Esophagus squamous epithelium (tissue), 5 donors: Measurements from ENCODE around the gene KATNAL1. TPM values are rescaled to one million over a fixed set of nuclear protein-coding genes. Genes with fewer than 3 reads are reported as not detected.

Experiments used
- DNase-seq: peaks from one replicate; lab custom pipeline; 2025; lab: John Stamatoyannopoulos, UW
- H3K27ac ChIP-seq, 4 donors: fragments of 200-600 bp; sonication (generic); one replicate each; pipeline ENCODE4 v1.5.1; 2016 to 2019; ENCODE audit warnings: mild to moderate bottlenecking in 1 of 4
- H3K27me3 ChIP-seq, 4 donors: fragments of 200-600 bp; sonication (generic); 1 replicate in 3 of 4; 2 replicates in 1 of 4; pipeline versions ENCODE4 v1.5.1 to v1.6.0; 2017 to 2021; ENCODE audit warnings: antibody characterized with exemption in 1 of 4
- H3K36me3 ChIP-seq, 3 donors: fragments of 200-600 bp; sonication (generic); one replicate each; pipeline ENCODE4 v1.5.1; 2016 to 2019
- H3K4me1 ChIP-seq, 3 donors: fragments of 200-600 bp; sonication (generic); one replicate each; pipeline ENCODE4 v1.5.1; 2017 to 2019
- H3K4me3 ChIP-seq, 4 donors: fragments of 200-600 bp; sonication (generic); 1 replicate in 3 of 4; 2 replicates in 1 of 4; pipeline ENCODE4 v1.5.1; 2016 to 2019; ENCODE audit warnings: mild to moderate bottlenecking in 2 of 4, moderate library complexity in 1 of 4
- H3K9me3 ChIP-seq, 3 donors: fragments of 200-600 bp; sonication (generic); one replicate each; pipeline ENCODE4 v1.5.1; 2016 to 2019
- POLR2A ChIP-seq, 4 donors: fragments of 450-650 bp; IDR thresholded peaks; one replicate each; pipeline ENCODE4 v1.6.1; 2017; ENCODE audit warnings: antibody characterized with exemption in 4 of 4, mild to moderate bottlenecking in 4 of 4, moderate library complexity in 3 of 4
- WGBS, 2 donors: methylation state at CpG; one replicate each; pipeline ENCODE4 v1.1.5; 2018; 5-methylcytosine and 5-hydroxymethylcytosine counted together
- intact Hi-C: fragments of 100-400 bp; cut with DNase I; formaldehyde crosslinking; loops from one replicate; pipeline ENCODE4 v1.15.0; 2022
- small RNA-seq, 4 donors: library from RNA; depleted of rRNA; stranded (forward); fragments of <200 nt; gene quantifications; one replicate each; pipeline ENCODE3, GENCODE V24; 2016
- total RNA-seq, 4 donors: library from RNA; depleted of rRNA; stranded (reverse); fragments of >200 nt; gene quantifications; one replicate each; pipeline ENCODE4 v1.1.0, GENCODE V29; 2016
- TF ChIP-seq, protein P1 (sequence below), 6 experiments: fragments of 450-650 bp in 4 of 6; fragments of 200-600 bp in 2 of 6; sonication (generic) in 2 of 6; IDR thresholded peaks; one replicate each; pipeline ENCODE4 v1.5.1; 2016 to 2019; ENCODE audit warnings: antibody characterized with exemption in 6 of 6, mild to moderate bottlenecking in 4 of 6, moderate library complexity in 4 of 6
- donor health status: DM: yes; HTN: yes; CAD: no.

The KATNAL1 gene
- total RNA-seq, 4 donors from 2014 or later, result 1.4 to 13.4 (median 6.2) TPM

GRCh38 chr13:30156270-30156669 is 151.1 kb downstream of the KATNAL1 start:
- no peaks in the 10 kb centered on the region for H3K36me3 ChIP-seq
- intact Hi-C loops, result no loop called here
- DNase-seq, result no peak
- no peak overlapping the region for H3K27ac ChIP-seq
- 66 to 79% methylated on average over 5 to 6 of the region's 6 CpGs for WGBS, 2 donors
- no peaks in the 10 kb centered on the region for H3K4me1 ChIP-seq
- TF ChIP-seq, protein P1, sequence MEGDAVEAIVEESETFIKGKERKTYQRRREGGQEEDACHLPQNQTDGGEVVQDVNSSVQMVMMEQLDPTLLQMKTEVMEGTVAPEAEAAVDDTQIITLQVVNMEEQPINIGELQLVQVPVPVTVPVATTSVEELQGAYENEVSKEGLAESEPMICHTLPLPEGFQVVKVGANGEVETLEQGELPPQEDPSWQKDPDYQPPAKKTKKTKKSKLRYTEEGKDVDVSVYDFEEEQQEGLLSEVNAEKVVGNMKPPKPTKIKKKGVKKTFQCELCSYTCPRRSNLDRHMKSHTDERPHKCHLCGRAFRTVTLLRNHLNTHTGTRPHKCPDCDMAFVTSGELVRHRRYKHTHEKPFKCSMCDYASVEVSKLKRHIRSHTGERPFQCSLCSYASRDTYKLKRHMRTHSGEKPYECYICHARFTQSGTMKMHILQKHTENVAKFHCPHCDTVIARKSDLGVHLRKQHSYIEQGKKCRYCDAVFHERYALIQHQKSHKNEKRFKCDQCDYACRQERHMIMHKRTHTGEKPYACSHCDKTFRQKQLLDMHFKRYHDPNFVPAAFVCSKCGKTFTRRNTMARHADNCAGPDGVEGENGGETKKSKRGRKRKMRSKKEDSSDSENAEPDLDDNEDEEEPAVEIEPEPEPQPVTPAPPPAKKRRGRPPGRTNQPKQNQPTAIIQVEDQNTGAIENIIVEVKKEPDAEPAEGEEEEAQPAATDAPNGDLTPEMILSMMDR (IDR thresholded peaks at IDR 0.05), result no peak
- TF ChIP-seq POLR2A (IDR thresholded peaks at IDR 0.05), result no peak
- H3K4me3 ChIP-seq, result no peak overlapping the region
- H3K9me3 ChIP-seq, result no peaks in the 10 kb centered on the region
- peaks cover 0 to 11% (median 0%) of the 10 kb centered on the region in 4 donors for H3K27me3 ChIP-seq

GRCh38 chr13:30154931-30155330 is 152.4 kb downstream of the KATNAL1 start:
- Histone ChIP-seq H3K4me3 (no peak overlapping the region), H3K9me3 (no peaks in the 10 kb centered on the region), H3K4me1 (no peaks in the 10 kb centered on the region), H3K27ac (no peak overlapping the region), H3K27me3 (peaks cover 0 to 11% (median 0%) of the 10 kb centered on the region in 4 donors), H3K36me3 (no peaks in the 10 kb centered on the region)
- no peak for DNase-seq
- intact Hi-C loops, result no loop called here
- TF ChIP-seq, protein P1 (IDR thresholded peaks at IDR 0.05), result no peak
- no peak for TF ChIP-seq POLR2A (IDR thresholded peaks at IDR 0.05)
- WGBS, 2 donors, result 70 to 93% methylated on average over 7 to 9 of the region's 10 CpGs

DNA sequence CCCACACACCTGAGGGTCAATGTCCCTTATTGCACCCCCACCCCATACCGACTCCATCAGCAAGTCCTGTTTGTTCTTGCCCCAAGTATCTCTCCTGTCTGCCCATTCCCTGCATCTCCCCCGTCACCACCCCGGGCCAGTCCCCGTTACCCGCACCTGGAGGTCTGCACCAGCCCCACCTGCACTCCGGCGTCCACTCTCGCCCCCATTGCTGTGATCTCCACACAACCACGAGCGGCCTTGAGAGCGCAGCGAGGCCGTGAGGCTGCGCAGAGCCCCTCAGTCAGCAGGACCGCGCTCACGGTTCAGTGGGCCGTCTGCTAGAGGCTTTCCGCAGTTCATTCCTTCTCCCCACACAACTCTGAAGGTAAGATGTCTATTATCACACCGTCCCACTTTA is 152.8 kb downstream of the KATNAL1 start:
- no peaks in the 10 kb centered on the region for H3K4me1 ChIP-seq
- intact Hi-C loops, result no loop called here
- no peak for DNase-seq
- no peak for TF ChIP-seq POLR2A (IDR thresholded peaks at IDR 0.05)
- TF ChIP-seq, protein P1 (IDR thresholded peaks at IDR 0.05), result no peak
- H3K27me3 ChIP-seq, result peaks cover 0 to 11% (median 0%) of the 10 kb centered on the region in 4 donors
- no peaks in the 10 kb centered on the region for H3K36me3 ChIP-seq
- no peaks in the 10 kb centered on the region for H3K9me3 ChIP-seq
- H3K4me3 ChIP-seq, result no peak overlapping the region
- 94 to 99% methylated on average over 13 to 20 of the region's 20 CpGs for WGBS, 2 donors
- no peak overlapping the region for H3K27ac ChIP-seq

GRCh38 chr13:30153545-30154426 is 153.6 kb downstream of the KATNAL1 start:
- TF ChIP-seq, protein P1 (IDR thresholded peaks at IDR 0.05), result no peak
- TF ChIP-seq POLR2A (IDR thresholded peaks at IDR 0.05), result no peak
- DNase-seq, result no peak
- Histone ChIP-seq H3K36me3 (no peaks in the 10 kb centered on the region), H3K27me3 (peaks cover 0 to 11% (median 0%) of the 10 kb centered on the region in 4 donors), H3K9me3 (no peaks in the 10 kb centered on the region), H3K4me3 (no peak overlapping the region), H3K4me1 (peaks cover 0 to 1% (median 0%) of the 10 kb centered on the region in 3 donors), H3K27ac (no peak overlapping the region)
- 86 to 92% methylated on average over 11 to 14 of the region's 35 CpGs for WGBS, 2 donors
- intact Hi-C loops, result no loop called here

Small RNA genes within 50 kb of the gene (small RNA-seq; reads per million reads assigned to genes)
- 0 reads per million in 4 donors for gene RNU6-64P

Other genes with a start within 250 kb of the KATNAL1 start
- under 1 TPM in 1 of 4 donors, not detected in 3; 0.19 TPM for gene UBE2L5, start 114.9 kb upstream of the KATNAL1 start, total RNA-seq
- gene HMGB1, start 158.4 kb upstream of the KATNAL1 start, total RNA-seq, result 100 to 1,000 TPM; 189 to 446 (median 280) TPM